Iris pigment epithelial cell (primary cell): ENCODE data around the gene HSBP1L1.
"Not testable (repeated sequence)": the region's sequence is repeated elsewhere in the genome, so short reads cannot be mapped to it uniquely, and the experiment has no call there.

Experiments
- DNase-seq: peaks from one replicate; pipeline ENCODE4 v3.0.0-alpha.2; 2011; ENCODE audit warnings: low read depth

The HSBP1L1 gene

DNA sequence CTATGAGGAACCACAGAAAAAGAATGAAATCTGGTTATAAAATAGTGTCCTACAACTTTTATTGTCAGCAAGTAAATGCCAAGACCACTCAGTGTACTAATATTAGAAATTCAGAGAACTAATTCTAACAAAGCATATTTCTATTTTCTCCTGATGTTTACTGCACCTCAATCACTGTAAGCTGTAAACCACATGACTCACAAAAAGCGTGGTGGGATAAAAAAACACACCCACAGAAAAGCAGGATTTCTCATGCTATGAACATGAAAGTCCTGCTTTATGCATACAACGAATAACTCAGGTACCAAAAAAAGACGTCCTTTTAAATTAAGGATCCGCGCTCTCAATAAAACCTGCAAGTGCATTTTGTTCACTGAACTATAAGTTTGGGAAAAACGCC lies 23.1 kb downstream of the HSBP1L1 start:
- DNase-seq, result peak; percentile 48

DNA sequence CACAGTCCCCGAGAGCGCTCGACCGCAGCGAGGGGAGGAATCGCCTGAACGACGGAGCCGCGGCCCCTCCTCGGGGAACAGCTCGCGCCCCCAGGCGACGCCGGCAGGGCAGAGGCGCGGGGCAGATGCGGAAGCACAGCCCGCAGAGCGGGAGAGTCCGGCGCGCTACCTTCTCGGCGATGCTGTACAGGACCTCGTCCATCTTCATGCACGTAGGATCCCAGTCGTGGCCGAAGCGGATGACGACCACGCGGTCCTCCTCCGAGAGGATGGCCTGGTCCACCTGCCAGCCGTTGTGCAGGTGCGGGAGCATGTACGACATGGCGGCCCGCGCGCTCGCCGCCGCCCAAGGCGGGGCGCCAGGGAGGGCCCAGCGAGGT lies 23.6 kb downstream of the HSBP1L1 start:
- DNase-seq, result peak; percentile 37

DNA sequence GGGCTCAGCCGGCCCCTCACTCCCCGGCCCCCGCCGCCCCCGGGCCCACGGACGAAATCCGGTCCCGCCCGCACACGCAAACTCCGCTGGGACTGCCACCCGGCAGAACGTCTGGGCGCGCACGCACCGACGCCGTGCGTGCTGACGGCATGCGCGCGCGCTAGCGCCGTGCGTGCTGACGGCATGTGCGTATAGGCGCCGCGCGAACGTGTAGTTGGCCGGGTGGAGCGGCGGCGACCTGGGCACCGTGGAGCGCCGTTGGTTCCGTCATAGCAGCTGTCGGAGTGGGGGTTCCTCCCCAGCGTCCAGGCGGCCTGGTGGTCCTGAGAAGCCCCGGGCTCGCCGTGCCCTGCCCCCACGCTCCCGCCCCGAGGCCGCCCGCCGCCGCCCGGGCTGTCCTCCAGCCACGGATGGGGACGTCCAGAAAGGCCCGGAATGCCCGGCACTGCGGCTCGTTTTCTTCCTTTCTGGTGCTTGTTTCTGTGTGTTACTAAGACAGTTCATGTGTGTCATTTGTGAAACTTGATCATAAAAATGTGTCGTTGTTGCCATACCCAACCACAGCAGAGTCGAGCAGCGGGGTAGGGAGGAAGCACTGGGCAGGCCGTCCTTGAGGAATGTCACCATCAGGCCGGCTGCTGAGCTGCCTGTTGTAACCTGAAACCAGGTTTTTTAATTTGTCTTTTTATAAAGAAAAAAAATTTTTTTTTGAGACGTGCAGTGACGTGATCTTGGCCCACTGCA lies 24.2 kb downstream of the HSBP1L1 start, which contains the start of gene TXNL4A:
TXNL4A (minus strand) TSS at position 113 of the 744 bp plus-strand sequence. CDS start 171 bp downstream, outside the sequence.
- peak; percentile 92 for DNase-seq

DNA sequence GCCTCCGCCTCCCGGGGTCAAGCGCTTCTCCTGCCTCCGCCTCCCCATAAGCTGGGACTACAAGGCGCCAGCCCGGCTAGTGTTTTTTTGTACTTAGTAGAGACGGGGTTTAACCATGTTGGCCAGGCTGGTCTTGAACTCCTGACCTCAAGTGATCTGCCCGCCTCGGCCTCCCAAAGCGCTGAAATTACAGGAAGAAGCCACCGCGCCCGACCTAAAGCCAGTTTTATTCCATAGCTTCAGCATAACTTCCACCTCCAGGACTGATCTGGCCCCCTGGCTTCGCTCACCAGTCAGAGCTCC lies 24.7 kb downstream of the HSBP1L1 start:
- DNase-seq, result no peak

DNA sequence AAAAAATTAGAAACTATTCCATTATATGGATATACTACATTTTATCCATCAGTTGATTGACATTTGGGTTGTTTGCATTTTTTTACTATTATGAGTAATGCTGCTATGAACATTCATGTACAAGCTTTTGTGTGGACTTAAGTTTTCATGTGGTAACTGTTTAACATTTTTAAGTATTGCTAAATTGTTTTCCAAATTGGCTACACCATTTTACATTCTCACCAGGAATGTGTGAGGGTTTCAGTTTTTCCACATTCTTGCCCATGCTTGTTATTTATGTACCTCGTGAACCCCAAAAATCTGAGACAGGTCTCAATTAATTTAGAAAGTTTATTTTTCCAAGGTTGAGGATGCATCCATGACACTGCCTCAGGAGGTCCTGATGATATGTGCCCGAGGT lies 27.1 kb downstream of the HSBP1L1 start:
- peak; percentile 22 for DNase-seq

DNA sequence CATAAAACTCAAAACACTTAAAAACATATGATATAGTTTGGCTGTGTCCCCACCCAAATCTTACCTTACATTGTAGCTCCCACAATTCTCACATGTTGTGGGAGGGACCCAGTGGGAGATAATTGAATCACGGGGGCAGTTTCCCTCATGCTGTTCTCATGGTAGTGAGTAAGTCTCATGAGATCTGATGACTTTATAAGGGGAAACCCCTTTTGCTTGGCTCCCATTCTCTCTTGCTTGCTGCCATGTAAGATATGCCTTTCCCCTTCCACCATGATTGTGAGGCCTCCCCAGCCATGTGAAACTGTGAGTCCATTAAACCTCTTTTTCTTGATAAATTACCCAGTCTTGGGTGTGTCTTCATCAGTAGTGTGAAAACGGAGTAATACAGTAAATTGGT lies 35.3 kb downstream of the HSBP1L1 start:
- DNase-seq, result not testable (repeated sequence)

DNA sequence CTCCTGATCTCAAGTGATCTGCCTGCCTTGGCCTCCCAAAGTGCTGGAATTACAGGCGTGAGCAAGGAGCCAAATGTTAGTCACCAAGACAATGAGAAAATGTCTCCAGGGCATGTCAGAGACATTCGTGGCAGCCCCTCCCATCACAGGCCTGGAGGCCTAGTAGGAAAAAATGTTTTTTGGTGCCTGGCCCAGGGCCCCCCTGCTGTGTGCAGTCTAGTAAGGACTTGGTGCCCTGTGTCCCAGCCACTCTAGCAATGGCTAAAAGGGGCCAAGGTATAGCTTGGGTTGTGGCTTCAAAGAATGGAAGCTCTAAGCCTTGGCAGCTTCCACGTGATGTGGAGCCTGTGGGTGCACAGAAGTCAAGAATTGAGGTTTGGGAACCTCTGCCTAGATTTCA lies 36.4 kb downstream of the HSBP1L1 start:
- DNase-seq, result no peak

DNA sequence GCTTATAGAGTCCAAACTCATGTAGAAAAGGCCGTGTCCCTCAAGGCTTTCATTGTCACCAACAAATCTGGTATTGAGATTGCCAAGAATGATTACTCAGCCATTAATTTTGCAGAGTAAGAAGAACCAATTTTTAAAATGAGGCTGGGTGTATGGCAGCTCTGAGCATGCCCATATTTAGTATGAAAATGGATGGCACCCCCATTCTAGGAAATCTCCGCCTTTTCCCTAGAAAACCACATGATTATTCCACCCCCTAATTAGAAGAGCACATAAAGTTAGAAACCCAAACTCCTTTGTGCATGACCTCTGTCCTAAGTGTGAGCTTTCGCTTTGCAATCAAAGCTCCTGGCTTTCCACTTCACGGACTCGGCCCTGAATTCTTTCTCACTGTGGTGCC lies 38.0 kb downstream of the HSBP1L1 start:
- no peak for DNase-seq

DNA sequence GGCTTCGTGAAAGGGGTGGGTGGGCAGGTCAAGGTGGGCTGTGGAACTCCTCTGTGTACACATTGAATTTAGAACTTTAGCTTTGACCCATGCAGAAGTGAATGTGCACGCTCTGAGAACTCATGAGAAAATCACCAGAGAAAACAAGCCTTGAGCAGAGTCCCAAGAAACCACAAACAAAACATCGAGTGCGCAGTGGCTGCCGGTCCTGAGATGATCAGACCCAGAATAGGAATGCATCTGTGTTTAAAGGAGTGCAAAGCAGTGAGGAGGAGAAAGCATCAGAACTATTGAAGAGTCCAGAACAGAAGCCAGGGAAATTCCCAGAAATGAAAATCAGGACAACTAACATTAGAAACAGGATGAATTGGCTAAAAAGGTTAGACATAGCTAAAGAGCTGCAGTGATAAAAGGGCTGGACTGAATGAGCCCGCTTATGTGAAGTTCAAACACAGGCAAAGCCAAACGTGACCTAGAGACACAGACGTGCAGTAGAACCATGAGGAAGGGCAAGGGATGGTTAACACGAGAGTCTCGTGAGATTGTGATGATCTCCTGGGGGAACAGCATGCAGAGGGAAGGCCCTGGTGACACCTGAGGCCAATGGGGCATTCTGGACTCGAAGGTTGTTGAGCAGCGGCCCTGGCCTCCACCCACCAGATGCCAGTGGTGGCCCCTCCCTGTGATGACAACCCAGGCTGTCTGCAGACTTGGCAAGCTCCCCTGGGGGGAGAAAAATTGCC lies 40.3 kb downstream of the HSBP1L1 start:
- DNase-seq, result no peak

DNA sequence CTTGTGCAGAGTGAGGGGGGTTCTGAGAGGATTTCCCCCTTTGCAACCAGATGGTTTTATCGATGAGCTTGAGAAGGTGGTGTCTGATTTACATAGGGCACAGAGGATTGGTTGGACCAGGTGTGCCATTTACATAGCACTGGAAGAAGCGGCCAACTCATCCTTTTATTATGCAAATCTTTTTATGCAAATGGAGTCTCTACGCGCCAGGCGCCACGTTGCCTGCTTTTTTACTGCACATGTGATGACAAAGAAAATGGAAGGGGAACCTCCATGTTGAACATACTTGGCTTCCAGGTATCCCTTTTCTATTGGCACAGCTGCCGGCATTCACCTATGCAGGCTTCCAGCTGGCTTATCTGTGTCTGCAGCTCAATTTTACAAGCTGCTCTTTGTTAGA lies 42.3 kb downstream of the HSBP1L1 start:
- DNase-seq, result no peak

DNA sequence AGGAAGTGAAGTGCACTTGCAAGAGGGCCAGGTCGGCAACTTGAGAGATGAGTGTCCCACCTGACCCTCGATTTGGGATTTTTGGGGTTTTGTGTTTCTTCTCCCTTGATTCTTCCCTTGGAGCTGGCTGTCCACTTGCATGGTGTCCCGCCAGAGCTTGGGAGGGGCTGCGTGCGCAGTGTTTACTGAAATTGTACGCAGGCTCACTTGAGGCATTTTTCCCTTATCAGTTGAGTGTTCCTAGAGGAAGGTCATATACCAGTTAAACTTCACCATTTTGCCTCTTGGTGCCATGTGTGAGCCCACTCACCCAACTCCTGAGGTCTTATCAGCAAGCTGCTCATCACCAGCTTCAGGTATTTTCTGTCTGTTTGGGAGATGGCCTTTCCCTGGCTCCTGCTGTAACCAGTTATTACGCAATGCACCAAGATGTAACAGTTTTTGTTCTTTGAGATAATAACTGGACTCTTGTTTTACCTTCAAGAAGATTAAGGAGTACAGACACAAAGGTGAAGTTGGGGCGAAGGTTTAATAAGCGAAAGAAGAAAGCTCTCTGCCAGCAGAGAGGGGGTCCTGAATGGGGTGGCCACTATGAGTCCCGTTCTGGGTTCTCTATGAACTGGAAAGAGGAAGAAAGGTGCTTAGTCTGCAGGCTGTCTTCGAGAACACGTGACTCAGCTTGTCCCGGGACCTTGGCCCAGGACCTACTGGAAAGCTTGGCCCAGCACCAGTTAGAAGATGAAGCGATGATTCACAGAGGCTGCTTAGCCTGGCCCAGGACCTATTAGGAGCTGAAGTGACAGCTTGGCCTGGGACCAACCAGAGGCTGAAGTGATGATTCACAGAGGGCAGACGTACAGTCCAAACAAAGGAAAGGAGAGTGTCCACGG lies 45.5 kb downstream of the HSBP1L1 start:
- peak; percentile 98 for DNase-seq

DNA sequence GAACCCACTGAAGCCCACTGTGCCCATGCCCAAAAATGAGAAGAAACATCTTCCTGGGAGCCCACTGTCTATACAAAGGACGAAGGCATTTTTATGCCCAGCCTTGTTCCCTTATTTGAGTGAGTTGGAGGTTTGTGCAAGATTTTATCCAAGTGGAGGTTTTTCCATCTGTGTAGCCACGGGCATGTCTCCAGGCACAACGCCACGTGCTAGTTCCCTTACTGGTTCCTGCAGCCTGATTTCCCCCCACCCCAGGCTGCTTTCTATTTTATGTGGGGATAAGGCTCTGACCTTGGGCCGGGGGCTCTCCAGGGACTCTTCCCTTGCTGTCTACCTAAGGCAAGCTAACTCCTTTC lies 46.1 kb downstream of the HSBP1L1 start:
- DNase-seq, result no peak

DNA sequence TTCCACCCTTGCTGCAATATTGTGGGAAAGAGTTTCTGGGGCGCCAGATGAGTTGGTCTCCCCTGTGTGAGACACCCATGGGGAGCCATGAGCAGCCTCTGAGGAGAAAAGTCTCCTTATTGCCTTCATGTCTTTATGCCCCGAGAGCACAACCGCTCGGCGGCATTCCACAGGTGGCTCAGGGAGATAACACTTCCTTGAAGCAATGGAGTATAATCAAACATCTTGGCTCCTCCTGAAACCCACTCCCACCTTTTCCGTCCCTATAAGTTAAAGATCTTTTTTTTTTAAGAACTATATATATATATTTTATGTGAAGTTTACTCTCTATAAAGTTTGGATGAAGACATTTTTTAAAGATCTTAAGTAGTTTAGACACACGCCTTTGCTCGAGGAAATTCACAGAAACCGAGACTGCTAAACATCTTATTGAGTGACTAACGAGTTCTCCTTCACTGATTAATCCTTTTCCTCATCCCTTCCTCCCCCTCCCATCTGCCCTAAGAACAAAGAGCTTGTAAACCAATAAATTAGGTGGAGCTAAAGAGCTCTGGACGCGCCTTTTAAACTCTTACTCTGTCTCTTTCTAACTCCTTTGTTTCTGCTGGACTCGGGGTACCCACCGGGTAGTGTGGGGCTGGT lies 47.2 kb downstream of the HSBP1L1 start:
- not testable (repeated sequence) for DNase-seq

DNA sequence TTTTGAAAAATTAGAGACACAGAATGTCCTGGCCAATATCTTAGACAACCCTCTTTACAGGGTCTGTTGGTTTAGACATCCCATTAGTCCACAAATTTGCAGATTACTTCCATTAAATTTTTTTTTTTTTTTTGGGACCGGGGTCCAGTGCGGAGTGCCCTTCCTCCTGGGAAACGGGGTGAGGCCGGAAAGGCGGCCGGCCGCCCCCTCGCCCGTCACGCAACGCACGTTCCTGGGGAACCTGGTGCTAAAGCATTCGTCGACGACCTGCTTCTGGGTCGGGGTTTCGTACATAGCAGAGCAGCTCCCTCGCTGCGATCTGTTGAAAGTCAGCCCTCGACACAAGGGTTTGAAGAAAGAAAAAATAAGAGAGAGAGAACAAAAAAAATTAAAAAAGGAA lies 48.3 kb downstream of the HSBP1L1 start:
- DNase-seq, result no peak
